Tibial nerve (tissue), 4 donors: ENCODE measurements around the gene AFAP1. TPM values are rescaled to one million over a fixed set of nuclear protein-coding genes. Genes with fewer than 3 reads are reported as not detected.

Experiments used
- DNase-seq, 2 donors: peaks; one replicate each; pipeline ENCODE4 v3.0.0-alpha.2; 2019; ENCODE audit warnings: low spot score in 2 of 2
- H3K27ac ChIP-seq, 4 donors: fragments of 200-600 bp; sonication (generic) in 3 of 4; one replicate each; pipeline ENCODE4 v1.5.1; 2017 to 2019; ENCODE audit warnings: mild to moderate bottlenecking in 1 of 4
- H3K27me3 ChIP-seq, 2 donors: fragments of 200-600 bp; sonication (generic) in 1 of 2; one replicate each; pipeline versions ENCODE4 v1.5.1 to v1.6.0; 2017 to 2019
- H3K36me3 ChIP-seq, 3 donors: fragments of 200-600 bp; sonication (generic); one replicate each; pipeline ENCODE4 v1.5.1; 2018 to 2019
- H3K4me1 ChIP-seq, 4 donors: fragments of 200-600 bp; sonication (generic) in 3 of 4; one replicate each; pipeline ENCODE4 v1.5.1; 2017 to 2019
- H3K4me3 ChIP-seq, 4 donors: fragments of 200-600 bp; sonication (generic) in 3 of 4; one replicate each; pipeline ENCODE4 v1.5.1; 2017 to 2019; ENCODE audit warnings: mild to moderate bottlenecking in 1 of 4, moderate library complexity in 1 of 4
- H3K9me3 ChIP-seq, 4 donors: fragments of 200-600 bp; sonication (generic) in 3 of 4; one replicate each; pipeline ENCODE4 v1.5.1; 2017 to 2019
- EP300 ChIP-seq, 2 donors: sonication (generic); formaldehyde crosslinking; IDR thresholded peaks; one replicate each; pipeline ENCODE4 v1.6.1; 2017; ENCODE audit warnings: antibody characterized with exemption in 2 of 2, mild to moderate bottlenecking in 1 of 2
- POLR2A ChIP-seq, 2 donors: fragments of 450-650 bp; IDR thresholded peaks; one replicate each; pipeline ENCODE4 v1.6.1; 2017; ENCODE audit warnings: antibody characterized with exemption in 2 of 2, mild to moderate bottlenecking in 2 of 2, moderate library complexity in 2 of 2
- WGBS, 2 donors: methylation state at CpG; one replicate each; pipeline ENCODE4 v1.1.5; 2018; 5-methylcytosine and 5-hydroxymethylcytosine counted together
- total RNA-seq, 4 donors: library from RNA; depleted of rRNA; stranded (reverse); fragments of >200 nt; gene quantifications; one replicate each; pipeline ENCODE4 v1.1.0, GENCODE V29; 2016
- TF ChIP-seq, protein P1 (sequence below), 5 experiments: fragments of 200-600 bp in 3 of 5; fragments of 450-650 bp in 2 of 5; sonication (generic) in 3 of 5; IDR thresholded peaks; one replicate each; pipeline ENCODE4 v1.5.1; 2016 to 2019; ENCODE audit warnings: antibody characterized with exemption in 5 of 5, mild to moderate bottlenecking in 3 of 5, moderate library complexity in 2 of 5

AFAP1 gene
- total RNA-seq, 4 donors from 2014 or later = 23.2 to 34.9 (median 32.1) TPM

DNA sequence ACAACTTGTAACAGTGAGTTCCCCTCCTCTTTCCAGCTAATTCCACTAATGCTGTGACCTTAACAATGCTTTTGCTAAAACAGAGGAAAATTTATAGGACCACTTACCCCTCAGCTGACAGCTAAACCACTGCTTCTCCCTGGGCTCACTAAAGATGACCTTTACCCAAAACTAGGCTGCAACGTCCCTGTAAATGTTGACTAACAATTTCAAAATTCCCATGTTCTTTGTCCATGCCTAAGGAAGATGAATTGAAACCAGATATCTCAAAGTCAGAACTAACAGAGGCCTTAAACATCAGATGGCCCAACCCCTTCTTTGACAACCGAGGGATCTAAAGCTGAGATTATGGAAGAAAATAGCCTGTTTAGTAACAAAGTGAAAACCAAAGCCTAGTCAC lies 32.5 kb downstream of the AFAP1 start:
- TF ChIP-seq POLR2A (IDR thresholded peaks at IDR 0.05) = no peak
- TF ChIP-seq EP300 (IDR thresholded peaks at IDR 0.05) = no peak
- TF ChIP-seq, protein P1, sequence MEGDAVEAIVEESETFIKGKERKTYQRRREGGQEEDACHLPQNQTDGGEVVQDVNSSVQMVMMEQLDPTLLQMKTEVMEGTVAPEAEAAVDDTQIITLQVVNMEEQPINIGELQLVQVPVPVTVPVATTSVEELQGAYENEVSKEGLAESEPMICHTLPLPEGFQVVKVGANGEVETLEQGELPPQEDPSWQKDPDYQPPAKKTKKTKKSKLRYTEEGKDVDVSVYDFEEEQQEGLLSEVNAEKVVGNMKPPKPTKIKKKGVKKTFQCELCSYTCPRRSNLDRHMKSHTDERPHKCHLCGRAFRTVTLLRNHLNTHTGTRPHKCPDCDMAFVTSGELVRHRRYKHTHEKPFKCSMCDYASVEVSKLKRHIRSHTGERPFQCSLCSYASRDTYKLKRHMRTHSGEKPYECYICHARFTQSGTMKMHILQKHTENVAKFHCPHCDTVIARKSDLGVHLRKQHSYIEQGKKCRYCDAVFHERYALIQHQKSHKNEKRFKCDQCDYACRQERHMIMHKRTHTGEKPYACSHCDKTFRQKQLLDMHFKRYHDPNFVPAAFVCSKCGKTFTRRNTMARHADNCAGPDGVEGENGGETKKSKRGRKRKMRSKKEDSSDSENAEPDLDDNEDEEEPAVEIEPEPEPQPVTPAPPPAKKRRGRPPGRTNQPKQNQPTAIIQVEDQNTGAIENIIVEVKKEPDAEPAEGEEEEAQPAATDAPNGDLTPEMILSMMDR (IDR thresholded peaks at IDR 0.05) = no peak
- H3K27ac ChIP-seq = peak overlapping the region in 2 of 4 donors; percentile 73 to 79
- 27 to 47% methylated on average over 2 of the region's 2 CpGs for WGBS, 2 donors

DNA sequence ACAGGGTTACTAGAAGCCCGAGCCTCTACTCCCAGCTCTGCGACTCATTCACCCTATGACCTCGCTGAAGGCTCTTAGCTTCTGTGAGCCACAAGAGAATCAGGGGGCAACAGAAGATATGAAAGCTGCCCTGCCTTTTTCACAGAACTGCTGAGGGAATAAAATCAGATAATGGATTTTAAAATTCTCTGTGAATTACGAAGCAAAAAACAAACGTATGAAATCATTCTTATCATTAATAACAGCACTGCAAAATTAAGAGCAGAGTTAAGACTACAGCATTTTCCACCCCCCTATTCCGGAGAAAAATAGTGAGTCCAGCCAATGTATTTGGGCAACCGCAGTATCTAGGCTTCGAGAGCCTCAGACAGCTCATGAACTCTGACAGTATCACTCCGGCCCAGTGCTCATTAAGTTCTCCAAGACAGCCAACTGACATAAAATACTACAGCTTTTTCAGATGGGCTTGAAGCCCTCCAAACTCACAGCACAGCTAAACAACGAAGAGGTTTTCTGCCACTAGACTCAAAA lies 33.4 kb downstream of the AFAP1 start:
- WGBS, 2 donors = 23 to 37% methylated on average over 10 of the region's 10 CpGs
- Histone ChIP-seq H3K27ac (peak overlapping the region; percentile 11 to 79 (median 42)), H3K36me3 (no peaks in the 10 kb centered on the region), H3K9me3 (no peaks in the 10 kb centered on the region), H3K27me3 (no peaks in the 10 kb centered on the region), H3K4me1 (peaks cover 0 to 93% (median 38%) of the 10 kb centered on the region in 4 donors), H3K4me3 (peak overlapping the region in 2 of 4 donors; percentile 2 to 15)
- TF ChIP-seq EP300 (IDR thresholded peaks at IDR 0.05) (no peak), POLR2A (IDR thresholded peaks at IDR 0.05) (no peak)
- TF ChIP-seq, protein P1 (IDR thresholded peaks at IDR 0.05) = no peak
- no peak for DNase-seq

More for the DNA sequence above, 32.5 kb downstream of the AFAP1 start:
- Histone ChIP-seq H3K36me3 (no peaks in the 10 kb centered on the region), H3K27me3 (no peaks in the 10 kb centered on the region), H3K9me3 (no peaks in the 10 kb centered on the region), H3K4me1 (peaks cover 0 to 95% (median 42%) of the 10 kb centered on the region in 4 donors), H3K4me3 (no peak overlapping the region)
- DNase-seq = no peak

DNA sequence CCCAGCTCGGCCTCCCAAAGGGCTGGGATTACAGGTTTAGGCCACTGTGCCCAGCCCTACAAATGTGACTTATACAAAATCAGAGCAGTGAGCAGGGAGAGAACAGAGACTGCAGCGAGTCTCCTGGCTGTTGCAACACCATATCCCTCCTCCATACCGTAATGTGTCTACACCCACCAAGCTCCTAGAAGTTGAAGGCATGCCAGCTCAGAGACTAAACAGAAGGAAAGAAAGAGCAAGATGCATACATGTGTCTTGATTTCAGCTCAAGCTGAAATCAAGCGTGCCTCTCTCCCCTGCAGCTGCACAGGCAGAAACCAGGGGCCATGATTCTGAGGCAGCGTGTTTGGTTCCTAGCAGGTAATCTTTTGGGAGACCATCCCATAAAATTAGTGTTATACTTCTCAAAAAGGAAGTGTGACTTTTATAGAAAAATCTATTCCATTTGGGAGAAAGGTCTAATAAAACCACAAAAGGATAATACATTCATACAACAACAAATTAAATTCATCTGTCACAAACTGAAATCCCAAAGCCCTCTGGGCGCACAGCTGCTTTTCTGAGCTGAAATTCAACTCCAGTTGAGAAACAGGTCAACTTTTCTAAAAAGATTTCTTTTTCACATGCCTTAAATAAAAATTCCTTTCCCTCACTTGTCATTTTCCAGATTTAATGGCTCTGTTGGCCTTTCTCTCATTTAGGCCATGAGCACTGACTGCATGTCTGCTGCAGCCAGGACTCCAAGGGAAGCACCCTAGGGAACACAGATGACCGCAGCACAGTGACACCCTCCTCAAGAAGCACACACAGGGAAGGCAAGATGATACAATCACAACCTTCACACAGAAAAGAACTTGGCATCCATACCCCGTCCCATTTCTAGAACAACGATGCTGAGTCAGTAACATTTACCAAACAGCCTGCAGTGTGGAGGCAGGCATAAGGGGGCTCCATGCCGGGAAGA lies 34.4 kb downstream of the AFAP1 start:
- Histone ChIP-seq H3K9me3 (no peaks in the 10 kb centered on the region), H3K27me3 (no peaks in the 10 kb centered on the region), H3K4me1 (peaks cover 0 to 93% (median 30%) of the 10 kb centered on the region in 4 donors), H3K36me3 (no peaks in the 10 kb centered on the region), H3K27ac (peak overlapping the region in 3 of 4 donors; percentile 11 to 79 (median 73)), H3K4me3 (peak overlapping the region in 2 of 4 donors; percentile 2 to 15)
- TF ChIP-seq EP300 (IDR thresholded peaks at IDR 0.05) (peak in 1 of 2 donors; percentile 63), POLR2A (IDR thresholded peaks at IDR 0.05) (no peak)
- peak; percentile 57 for DNase-seq
- WGBS, 2 donors = 36 to 40% methylated on average over 10 of the region's 10 CpGs

DNA sequence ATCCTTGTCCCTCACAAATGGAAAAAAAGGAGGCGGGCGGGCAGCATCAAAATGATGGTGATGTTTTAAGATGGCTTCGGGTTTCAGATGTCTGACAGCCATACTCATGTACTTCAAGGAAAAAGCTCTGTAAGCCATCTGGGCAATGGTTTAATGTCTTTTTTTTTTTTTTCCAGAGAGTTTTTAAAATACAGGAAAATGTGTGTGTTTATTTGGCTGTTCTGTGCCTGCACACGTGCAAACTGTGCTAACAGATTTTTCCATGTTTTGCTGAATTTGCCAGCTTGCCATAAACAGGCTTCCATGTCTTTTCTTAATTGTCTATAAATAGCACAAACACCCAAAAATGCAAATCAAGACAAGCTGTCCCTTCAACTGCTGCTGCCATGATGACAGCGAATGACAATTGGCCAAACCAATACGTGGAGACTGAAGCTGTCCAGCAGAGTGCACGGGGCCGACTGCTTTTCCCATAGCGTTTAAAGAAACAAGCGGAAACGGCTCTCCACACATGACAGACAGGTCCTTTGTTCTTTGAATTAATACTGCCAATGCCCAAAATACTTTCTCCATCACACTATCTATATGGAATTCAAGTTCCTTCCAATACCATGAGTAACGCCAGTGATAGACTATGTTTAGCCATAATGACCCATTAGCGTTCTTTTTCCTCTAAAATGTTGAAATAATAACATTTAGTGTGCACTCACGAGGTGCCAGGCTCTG lies 35.7 kb downstream of the AFAP1 start:
- Histone ChIP-seq H3K4me3 (no peak overlapping the region), H3K27ac (peak overlapping the region in 2 of 4 donors; percentile 73 to 79)
- WGBS, 2 donors = 37 to 42% methylated on average over 14 of the region's 14 CpGs

DNA sequence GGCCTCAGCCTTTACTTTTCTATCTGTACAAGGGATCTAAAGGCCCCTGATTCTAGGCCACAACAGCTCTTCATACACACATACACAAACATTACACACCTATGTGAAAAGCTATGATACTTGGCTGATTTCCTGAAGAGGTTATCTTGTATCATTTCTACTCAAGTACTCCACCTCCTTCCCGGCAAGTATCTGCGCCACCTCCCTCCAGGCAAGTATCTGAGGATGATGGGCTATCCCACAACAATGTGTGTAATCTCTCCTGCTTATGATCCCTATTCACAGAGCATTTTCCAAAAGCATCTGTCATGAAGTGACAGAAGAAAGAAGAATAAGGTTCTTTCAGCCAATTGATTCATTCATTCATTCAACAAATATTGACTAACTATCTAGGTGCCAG lies 36.8 kb downstream of the AFAP1 start:
- WGBS, 2 donors = 83 to 86% methylated on average over 2 of the region's 2 CpGs
- Histone ChIP-seq H3K4me3 (no peak overlapping the region), H3K9me3 (no peaks in the 10 kb centered on the region), H3K4me1 (peaks cover 0 to 85% (median 25%) of the 10 kb centered on the region in 4 donors), H3K27me3 (no peaks in the 10 kb centered on the region), H3K27ac (peak overlapping the region in 2 of 4 donors; percentile 61 to 73), H3K36me3 (no peaks in the 10 kb centered on the region)
- TF ChIP-seq POLR2A (IDR thresholded peaks at IDR 0.05) (no peak), EP300 (IDR thresholded peaks at IDR 0.05) (no peak)
- TF ChIP-seq, protein P1 (IDR thresholded peaks at IDR 0.05) = no peak
- DNase-seq = no peak

More for the DNA sequence above, 35.7 kb downstream of the AFAP1 start:
- Histone ChIP-seq H3K4me1 (peaks cover 0 to 87% (median 25%) of the 10 kb centered on the region in 4 donors), H3K9me3 (no peaks in the 10 kb centered on the region), H3K36me3 (no peaks in the 10 kb centered on the region), H3K27me3 (no peaks in the 10 kb centered on the region)
- TF ChIP-seq POLR2A (IDR thresholded peaks at IDR 0.05) (no peak), EP300 (IDR thresholded peaks at IDR 0.05) (no peak)
- TF ChIP-seq, protein P1 (IDR thresholded peaks at IDR 0.05) = no peak
- DNase-seq = no peak
